Common myeloid progenitor, CD34-positive (primary cell): ENCODE data around the gene GOLGA5.
"Not testable (repeated sequence)": the region's sequence is repeated elsewhere in the genome, so short reads cannot be mapped to it uniquely, and the experiment has no call there.

ENCODE experiments used
- CTCF ChIA-PET: fragments of 350-600 bp; sonication (Branson Sonifier 250); formaldehyde crosslinking; loops from one replicate; lab custom pipeline; 2021; ENCODE audit warnings: antibody characterized with exemption; lab: Charles Lee
- POLR2A ChIA-PET: fragments of 350-600 bp; sonication (Branson Sonifier 250); formaldehyde crosslinking; loops from one replicate; lab custom pipeline; 2021; ENCODE audit warnings: antibody characterized with exemption; lab: Charles Lee
- DNase-seq, 3 donors: peaks; one replicate each; pipeline versions ENCODE4 v3.0.0 to v3.0.0-alpha.2; 2013
- H3K27ac ChIP-seq, 2 experiments: 1 replicate in 1 of 2; 2 replicates in 1 of 2; pipeline ENCODE4 v1.7.0; 2013; ENCODE audit warnings: inconsistent platforms in 2 of 2, low read length in 2 of 2, mild to moderate bottlenecking in 2 of 2, low read depth in 1 of 2, moderate library complexity in 1 of 2; ENCODE audit not compliant: severe bottlenecking in 2 of 2, insufficient read depth in 1 of 2, poor library complexity in 1 of 2
- H3K27me3 ChIP-seq, 5 experiments: replicated peaks in 2 of 5; 1 replicate in 3 of 5; 2 replicates in 2 of 5; pipeline versions ENCODE4 v1.6.1 to v1.7.0; 2013; ENCODE audit warnings: low read length in 4 of 5, mild to moderate bottlenecking in 2 of 5, moderate library complexity in 2 of 5, inconsistent platforms in 1 of 5; ENCODE audit not compliant: insufficient read depth in 5 of 5, control insufficient read depth in 4 of 5
- H3K36me3 ChIP-seq, 4 experiments: 1 replicate in 2 of 4; 2 replicates in 2 of 4; pipeline versions ENCODE4 v1.6.1 to v1.7.0; 2013; ENCODE audit warnings: low read length in 3 of 4, control low read depth in 1 of 4, mild to moderate bottlenecking in 1 of 4; ENCODE audit not compliant: control insufficient read depth in 4 of 4, insufficient read depth in 4 of 4
- H3K4me1 ChIP-seq, 4 experiments: 1 replicate in 3 of 4; 2 replicates in 1 of 4; pipeline versions ENCODE4 v1.6.1 to v1.7.1; 2013; ENCODE audit warnings: low read length in 3 of 4, mild to moderate bottlenecking in 3 of 4, control low read depth in 1 of 4, inconsistent platforms in 1 of 4, moderate library complexity in 1 of 4; ENCODE audit not compliant: control insufficient read depth in 4 of 4, insufficient read depth in 4 of 4; ENCODE audit errors: control extremely low read depth in 1 of 4
- H3K4me3 ChIP-seq, 7 experiments: 1 replicate in 4 of 7; 2 replicates in 3 of 7; pipeline versions ENCODE4 v1.5.1 to v1.7.0; 2013; ENCODE audit warnings: mild to moderate bottlenecking in 7 of 7, low read length in 6 of 7, moderate library complexity in 6 of 7, inconsistent platforms in 2 of 7, low read depth in 2 of 7, control low read depth in 1 of 7; ENCODE audit not compliant: insufficient read depth in 4 of 7, control insufficient read depth in 1 of 7; ENCODE audit errors: extremely low read depth in 1 of 7
- H3K9me3 ChIP-seq, 5 experiments: 1 replicate in 4 of 5; 2 replicates in 1 of 5; pipeline versions ENCODE4 v1.6.1 to v1.7.1; 2013; ENCODE audit warnings: low read length in 4 of 5, mild to moderate bottlenecking in 2 of 5, inconsistent platforms in 1 of 5, low read depth in 1 of 5, moderate library complexity in 1 of 5; ENCODE audit not compliant: control insufficient read depth in 4 of 5, insufficient read depth in 2 of 5; ENCODE audit errors: control extremely low read depth in 1 of 5
- WGBS: methylation state at CpG from one replicate; pipeline ENCODE4 v1.1.5; 2013; ENCODE audit not compliant: insufficient coverage; 5-methylcytosine and 5-hydroxymethylcytosine counted together

The GOLGA5 gene

DNA sequence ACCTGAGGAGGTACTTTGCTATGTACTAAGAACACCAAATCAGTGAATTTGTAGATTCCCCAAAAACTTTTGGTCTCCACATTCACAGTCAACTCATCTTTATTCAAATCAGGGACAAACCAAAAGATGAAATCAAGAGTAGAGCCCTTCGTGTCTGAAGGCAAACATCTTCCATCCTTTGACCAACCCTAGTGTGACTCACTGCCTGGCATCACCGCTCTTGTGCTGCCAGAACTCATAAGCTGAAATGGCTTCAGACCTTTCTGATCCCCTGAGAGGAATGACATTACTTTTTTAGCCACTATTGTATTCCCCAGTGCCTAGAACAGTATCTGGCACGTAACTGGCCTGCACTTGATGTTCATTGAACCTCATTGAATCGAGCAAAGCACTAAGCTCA lies 50.1 kb downstream of the GOLGA5 start:
- WGBS = 94% methylated on average over 3 of the region's 4 CpGs
- ChIA-PET CTCF (no interaction called here), POLR2A (no interaction called here)
- Histone ChIP-seq H3K27me3 (no peaks in the 10 kb centered on the region), H3K4me3 (no peak overlapping the region), H3K36me3 (peaks cover 4 to 18% (median 14%) of the 10 kb centered on the region in 4 experiments), H3K9me3 (no peaks in the 10 kb centered on the region), H3K4me1 (peaks cover 18 to 32% (median 29%) of the 10 kb centered on the region in 4 experiments), H3K27ac (no peak overlapping the region)
- DNase-seq = no peak

DNA sequence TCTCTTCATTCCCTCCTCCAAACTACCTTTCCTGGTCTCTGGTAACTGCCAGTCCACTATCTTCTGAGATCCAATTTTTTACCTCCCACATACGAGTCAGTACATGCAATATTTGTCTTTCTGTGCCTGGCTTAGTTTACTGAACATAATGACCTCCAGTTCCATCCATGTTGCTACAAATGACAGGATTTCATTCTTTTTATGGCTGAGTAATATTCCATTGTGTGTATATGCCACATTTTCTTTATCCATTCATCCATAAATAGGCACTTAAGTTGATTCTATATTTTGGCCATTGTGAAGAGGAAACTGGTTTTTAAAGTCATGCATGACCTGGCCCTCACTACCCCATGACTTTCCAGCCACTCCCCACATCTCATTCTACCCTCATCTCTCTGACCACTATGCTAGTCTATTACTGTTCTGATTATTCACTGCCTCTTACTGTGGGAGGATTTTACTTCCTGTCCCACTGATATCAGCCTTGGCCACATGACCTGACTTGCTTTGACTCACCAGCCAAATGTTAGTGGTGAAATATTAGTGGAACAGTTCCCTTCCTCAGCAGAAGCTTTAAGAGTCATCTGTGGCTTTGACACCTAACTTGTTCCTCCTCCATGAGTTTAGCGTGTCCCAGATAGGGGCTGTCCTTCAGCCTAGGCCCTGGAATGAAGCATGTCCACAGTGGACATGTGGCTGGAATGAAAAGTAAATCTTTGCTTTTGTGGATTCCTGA lies 52.2 kb downstream of the GOLGA5 start:
- ChIA-PET POLR2A (no interaction called here), CTCF (interaction anchor here (0.6 kb wide), 2 partner anchors 119 to 736 kb away, joined by 3 read pairs; no protein-coding TSS in a partner anchor)
- Histone ChIP-seq H3K27me3 (no peaks in the 10 kb centered on the region), H3K27ac (peak overlapping the region in 1 of 2 experiments; percentile 17), H3K36me3 (peaks cover under 1 to 3% (median 1%) of the 10 kb centered on the region in 4 experiments), H3K4me3 (no peak overlapping the region), H3K4me1 (peaks cover 21 to 43% (median 39%) of the 10 kb centered on the region in 4 experiments), H3K9me3 (peaks cover 0 to 2% (median 0%) of the 10 kb centered on the region in 5 experiments)
- DNase-seq = peak; percentile 54 to 93 (median 87)
- 100% methylated on average over 1 of the region's 2 CpGs for WGBS

GRCh38 chr14:92847278-92847677 lies 53.2 kb downstream of the GOLGA5 start:
- 5% methylated on average over 4 of the region's 6 CpGs for WGBS
- ChIA-PET POLR2A (no interaction called here), CTCF (no interaction called here)
- Histone ChIP-seq H3K27me3 (no peaks in the 10 kb centered on the region), H3K9me3 (peaks cover 0 to 2% (median 0%) of the 10 kb centered on the region in 5 experiments), H3K4me3 (no peak overlapping the region), H3K36me3 (peaks cover 0 to 3% (median 0%) of the 10 kb centered on the region in 4 experiments), H3K4me1 (peaks cover 21 to 43% (median 39%) of the 10 kb centered on the region in 4 experiments), H3K27ac (no peak overlapping the region)
- peak in 2 of 3 donors; percentile 76 to 84 for DNase-seq

DNA sequence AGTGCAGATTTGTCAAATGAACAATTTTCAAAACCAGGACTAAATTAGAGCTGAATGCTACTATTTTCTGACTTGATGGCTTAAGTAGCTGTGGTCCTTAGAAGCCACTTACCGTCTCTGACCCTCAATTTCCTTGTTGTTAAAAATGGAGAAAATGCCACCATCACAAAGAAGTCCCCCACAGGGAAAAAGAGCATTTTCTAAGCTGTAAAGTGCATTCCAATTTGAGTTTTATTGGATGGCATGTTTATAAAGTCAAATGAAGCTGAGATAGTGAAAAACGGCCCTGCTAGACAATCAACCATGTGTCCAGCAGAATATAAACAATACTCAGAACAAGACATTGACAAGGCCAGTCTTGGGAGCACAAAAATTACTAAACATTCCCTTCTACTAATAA lies 53.6 kb downstream of the GOLGA5 start:
- Histone ChIP-seq H3K9me3 (peaks cover 0 to 3% (median 0%) of the 10 kb centered on the region in 5 experiments), H3K27me3 (no peaks in the 10 kb centered on the region), H3K36me3 (peaks cover 0 to 3% (median 0%) of the 10 kb centered on the region in 4 experiments), H3K4me1 (peaks cover 21 to 43% (median 39%) of the 10 kb centered on the region in 4 experiments), H3K4me3 (no peak overlapping the region), H3K27ac (no peak overlapping the region)
- ChIA-PET CTCF (no interaction called here), POLR2A (no interaction called here)
- WGBS = no CpG with 5 or more reads among the region's 2 CpGs
- no peak for DNase-seq

DNA sequence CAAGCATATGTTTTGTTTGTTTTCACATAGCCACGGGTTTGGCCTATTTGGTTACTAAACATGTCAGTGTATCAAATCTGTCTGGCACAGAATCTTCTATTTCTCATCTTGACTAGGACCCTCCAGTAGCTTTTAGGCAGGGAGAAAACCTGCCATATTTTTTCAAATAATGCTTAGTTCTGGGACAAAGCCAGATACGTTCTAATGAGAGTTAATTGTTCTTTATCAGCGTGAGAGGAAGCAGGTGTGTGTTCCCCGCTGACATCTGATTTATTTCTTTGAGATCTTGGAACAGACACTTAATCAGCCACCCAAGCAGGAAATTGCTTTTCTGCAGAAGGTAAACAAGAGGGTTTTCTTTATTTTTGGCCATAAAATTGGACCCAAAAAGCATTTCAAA lies 54.8 kb downstream of the GOLGA5 start:
- 0% methylated on average over 4 of the region's 4 CpGs for WGBS
- Histone ChIP-seq H3K36me3 (no peaks in the 10 kb centered on the region), H3K27me3 (no peaks in the 10 kb centered on the region), H3K27ac (peak overlapping the region in 1 of 2 experiments; percentile 47), H3K4me1 (peaks cover 21 to 43% (median 39%) of the 10 kb centered on the region in 4 experiments), H3K9me3 (peaks cover 0 to 3% (median 0%) of the 10 kb centered on the region in 5 experiments), H3K4me3 (no peak overlapping the region)
- ChIA-PET CTCF (interaction anchor here (0.7 kb wide), 1 partner anchor 219 kb away, joined by 4 read pairs; no protein-coding TSS in a partner anchor), POLR2A (no interaction called here)
- peak; percentile 61 to 94 (median 89) for DNase-seq

GRCh38 chr14:92850492-92850891 lies 56.4 kb downstream of the GOLGA5 start:
- ChIA-PET POLR2A (no interaction called here), CTCF (interaction anchor here (0.9 kb wide), 1 partner anchor 11 kb away, joined by 4 read pairs; no protein-coding TSS in a partner anchor)
- peaks cover 21 to 43% (median 39%) of the 10 kb centered on the region in 4 experiments for H3K4me1 ChIP-seq
- no peaks in the 10 kb centered on the region for H3K27me3 ChIP-seq
- no peak for DNase-seq
- H3K9me3 ChIP-seq = peaks cover 0 to 3% (median 0%) of the 10 kb centered on the region in 5 experiments
- no peaks in the 10 kb centered on the region for H3K36me3 ChIP-seq
- H3K27ac ChIP-seq = no peak overlapping the region
- WGBS = 100% methylated on average over 2 of the region's 2 CpGs
- no peak overlapping the region for H3K4me3 ChIP-seq

DNA sequence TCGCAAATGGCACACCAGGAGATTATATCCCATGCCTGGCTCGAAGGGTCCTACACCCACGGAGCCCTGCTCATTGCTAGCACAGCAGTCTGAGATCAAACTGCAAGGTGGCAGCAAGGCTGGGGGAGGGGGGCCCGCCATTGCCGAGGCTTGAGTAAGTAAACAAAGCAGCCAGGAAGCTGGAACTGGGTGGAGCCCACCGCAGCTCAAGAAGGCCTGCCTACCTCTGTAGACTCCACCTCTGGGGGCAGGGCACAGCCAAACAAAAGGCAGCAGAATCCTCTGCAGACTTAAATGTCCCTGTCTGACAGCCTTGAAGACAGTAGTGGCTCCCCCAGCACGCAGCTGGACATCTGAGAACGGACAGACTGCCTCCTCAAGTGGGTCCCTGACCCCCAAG lies 59.0 kb downstream of the GOLGA5 start:
- H3K27me3 ChIP-seq, DNase-seq, H3K9me3 ChIP-seq, H3K36me3 ChIP-seq, CTCF ChIA-PET, H3K27ac ChIP-seq, H3K4me3 ChIP-seq, POLR2A ChIA-PET: not testable (repeated sequence)
- WGBS = 74% methylated on average over 4 of the region's 8 CpGs
- H3K4me1 ChIP-seq = peaks cover 6 to 23% (median 19%) of the 10 kb centered on the region in 4 experiments
